HCT116 (cell line): ENCODE data around the gene CCND2.

Experiments
- EZH2 ChIP-seq: fragments of 200-600 bp; sonication (generic); IDR thresholded peaks from 2 replicates; pipeline ENCODE4 v1.6.1; 2017; ENCODE audit warnings: antibody characterized with exemption, mixed run types
- POLR2A ChIP-seq: IDR thresholded peaks from 2 replicates; pipeline ENCODE4 v1.7.0; 2011; ENCODE audit warnings: borderline replicate concordance; ENCODE audit not compliant: insufficient read depth, insufficient read length; ENCODE audit errors: extremely low read depth
- TF ChIP-seq, protein P1 (sequence below), 3 experiments: fragments of 200-600 bp in 1 of 3; sonication (generic) in 1 of 3; IDR thresholded peaks in 2 of 3; conservative IDR thresholded peaks in 1 of 3; 2 replicates each; pipeline ENCODE4 v1.5.1; 2012 to 2017; ENCODE audit warnings: low read depth in 2 of 3, low read length in 2 of 3, antibody characterized with exemption in 1 of 3, borderline replicate concordance in 1 of 3, control low read depth in 1 of 3, mild to moderate bottlenecking in 1 of 3, mixed read lengths in 1 of 3, mixed run types in 1 of 3, moderate library complexity in 1 of 3; ENCODE audit not compliant: insufficient read depth in 1 of 3

DNA sequence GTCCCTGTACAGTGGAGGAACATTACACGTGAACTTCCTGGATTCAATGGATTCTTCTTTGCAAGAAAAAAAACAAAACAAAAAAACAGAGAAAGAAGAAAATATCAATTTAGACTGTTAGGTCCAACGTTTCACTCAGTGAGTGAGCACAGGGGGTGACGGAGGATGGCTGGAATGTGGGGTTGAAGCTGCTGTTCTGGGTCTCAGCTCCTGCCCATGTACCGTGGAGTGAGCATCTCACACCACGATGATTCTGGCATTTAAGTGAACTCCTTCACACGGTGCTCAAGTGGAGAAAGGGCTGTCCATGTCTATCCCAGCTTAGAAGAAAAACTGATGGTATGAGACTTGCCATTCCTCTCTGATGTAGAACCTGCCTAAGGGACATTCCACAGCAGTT, 23.2 kb downstream of the CCND2 start:
- TF ChIP-seq EZH2 (no peak), POLR2A (no peak)
- TF ChIP-seq, protein P1, sequence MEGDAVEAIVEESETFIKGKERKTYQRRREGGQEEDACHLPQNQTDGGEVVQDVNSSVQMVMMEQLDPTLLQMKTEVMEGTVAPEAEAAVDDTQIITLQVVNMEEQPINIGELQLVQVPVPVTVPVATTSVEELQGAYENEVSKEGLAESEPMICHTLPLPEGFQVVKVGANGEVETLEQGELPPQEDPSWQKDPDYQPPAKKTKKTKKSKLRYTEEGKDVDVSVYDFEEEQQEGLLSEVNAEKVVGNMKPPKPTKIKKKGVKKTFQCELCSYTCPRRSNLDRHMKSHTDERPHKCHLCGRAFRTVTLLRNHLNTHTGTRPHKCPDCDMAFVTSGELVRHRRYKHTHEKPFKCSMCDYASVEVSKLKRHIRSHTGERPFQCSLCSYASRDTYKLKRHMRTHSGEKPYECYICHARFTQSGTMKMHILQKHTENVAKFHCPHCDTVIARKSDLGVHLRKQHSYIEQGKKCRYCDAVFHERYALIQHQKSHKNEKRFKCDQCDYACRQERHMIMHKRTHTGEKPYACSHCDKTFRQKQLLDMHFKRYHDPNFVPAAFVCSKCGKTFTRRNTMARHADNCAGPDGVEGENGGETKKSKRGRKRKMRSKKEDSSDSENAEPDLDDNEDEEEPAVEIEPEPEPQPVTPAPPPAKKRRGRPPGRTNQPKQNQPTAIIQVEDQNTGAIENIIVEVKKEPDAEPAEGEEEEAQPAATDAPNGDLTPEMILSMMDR (IDR thresholded peaks at IDR 0.05 in 2 of 3, conservative IDR thresholded peaks at IDR 0.05 in 1 of 3; ENCODE audit: borderline replicate concordance in 1 of 3, insufficient read depth in 1 of 3, low read depth in 2 of 3, low read length in 2 of 3) = no peak
